Islet precursor cell (in vitro differentiated cells): ENCODE results near the gene PRSS33.

Experiments used
- DNase-seq: peaks from one replicate; pipeline ENCODE4 v3.0.0-alpha.2; 2018

PRSS33 gene

DNA sequence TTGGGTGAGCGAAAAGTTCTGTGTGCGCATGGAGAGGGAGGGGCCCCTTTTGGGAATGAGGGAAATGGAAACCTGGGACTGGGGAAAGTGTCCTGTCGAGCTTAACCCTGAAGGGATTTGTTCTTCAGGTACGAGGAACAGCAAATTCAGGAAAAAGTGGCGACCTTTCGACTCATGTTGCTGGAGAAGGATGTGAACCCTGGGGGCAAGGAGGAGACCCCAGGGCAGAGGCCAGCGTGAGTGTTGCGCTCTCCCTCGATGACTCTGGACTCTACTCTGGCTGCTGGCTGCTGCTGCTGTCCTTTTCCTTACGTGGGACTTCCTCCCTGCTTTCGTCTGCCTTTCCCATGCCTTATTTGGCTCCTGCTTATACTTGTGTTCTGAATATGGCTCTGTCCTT lies 30.0 kb downstream of the PRSS33 start:
- DNase-seq: no peak

DNA sequence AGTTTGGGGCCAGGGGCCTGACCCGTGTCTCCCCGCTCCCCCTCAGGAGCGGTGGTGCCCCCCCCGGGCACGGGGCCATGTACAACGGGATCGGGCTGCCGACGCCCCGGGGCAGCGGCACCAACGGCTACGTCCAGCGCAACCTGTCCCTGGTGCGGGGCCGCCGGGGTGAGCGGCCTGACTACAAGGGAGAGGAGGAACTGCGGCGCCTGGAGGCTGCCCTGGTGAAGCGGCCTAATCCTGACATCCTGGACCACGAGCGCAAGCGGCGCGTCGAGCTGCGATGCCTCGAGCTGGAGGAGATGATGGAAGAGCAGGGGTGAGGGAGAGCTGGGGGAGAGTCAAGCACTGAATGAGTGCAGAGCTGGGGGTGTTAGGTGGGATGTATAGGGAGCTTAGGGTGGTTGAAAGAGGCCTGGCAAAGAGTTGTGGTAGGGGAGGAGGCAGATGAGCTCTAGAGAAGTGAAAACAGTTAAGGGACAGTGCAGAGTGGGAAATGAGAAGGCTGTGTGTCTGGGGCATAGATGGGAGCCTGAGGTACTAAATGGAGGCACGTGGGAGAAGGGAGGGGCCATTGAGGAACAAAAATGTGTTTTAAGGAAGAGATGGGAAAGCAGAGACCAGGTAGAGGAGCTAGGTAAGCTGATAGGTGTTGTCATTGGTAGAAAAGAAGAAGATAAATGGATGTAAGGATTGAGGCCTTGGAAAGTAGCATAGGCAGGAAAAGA lies 30.9 kb downstream of the PRSS33 start:
- DNase-seq: no peak

DNA sequence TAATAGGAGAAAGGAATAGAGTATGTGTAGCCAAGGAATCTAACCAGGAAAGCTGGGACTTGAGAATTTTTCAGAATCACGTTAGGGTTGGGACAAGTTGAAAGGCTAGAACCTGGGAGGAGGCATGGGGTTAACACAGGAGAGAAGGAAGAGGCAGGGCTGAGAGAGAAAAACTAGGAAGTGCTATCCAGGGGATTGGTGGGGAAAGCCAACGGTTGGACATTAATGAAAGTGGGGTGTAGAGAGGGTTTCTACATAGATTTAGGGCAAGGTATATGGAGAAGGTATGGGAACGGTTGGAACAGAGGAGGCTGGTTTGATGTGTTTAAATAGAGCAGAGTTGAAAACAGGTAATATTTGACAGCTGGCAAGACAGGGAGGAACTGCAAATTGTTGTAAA lies 32.2 kb downstream of the PRSS33 start:
- no peak for DNase-seq

DNA sequence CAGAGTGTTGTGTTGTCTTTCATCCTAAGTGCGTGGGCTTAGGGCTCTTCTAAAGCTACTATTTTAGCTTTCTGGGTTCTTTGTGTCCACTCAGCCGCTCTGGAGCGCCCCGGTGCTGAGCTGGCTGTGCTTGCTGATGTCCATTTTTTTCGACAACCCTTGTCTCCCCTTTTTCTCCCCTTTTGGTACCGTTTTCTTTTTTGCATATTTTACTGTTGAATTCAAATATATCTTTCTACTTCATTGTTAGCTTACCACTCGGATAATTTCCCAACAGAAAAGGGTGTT lies 33.7 kb downstream of the PRSS33 start:
- no peak for DNase-seq

DNA sequence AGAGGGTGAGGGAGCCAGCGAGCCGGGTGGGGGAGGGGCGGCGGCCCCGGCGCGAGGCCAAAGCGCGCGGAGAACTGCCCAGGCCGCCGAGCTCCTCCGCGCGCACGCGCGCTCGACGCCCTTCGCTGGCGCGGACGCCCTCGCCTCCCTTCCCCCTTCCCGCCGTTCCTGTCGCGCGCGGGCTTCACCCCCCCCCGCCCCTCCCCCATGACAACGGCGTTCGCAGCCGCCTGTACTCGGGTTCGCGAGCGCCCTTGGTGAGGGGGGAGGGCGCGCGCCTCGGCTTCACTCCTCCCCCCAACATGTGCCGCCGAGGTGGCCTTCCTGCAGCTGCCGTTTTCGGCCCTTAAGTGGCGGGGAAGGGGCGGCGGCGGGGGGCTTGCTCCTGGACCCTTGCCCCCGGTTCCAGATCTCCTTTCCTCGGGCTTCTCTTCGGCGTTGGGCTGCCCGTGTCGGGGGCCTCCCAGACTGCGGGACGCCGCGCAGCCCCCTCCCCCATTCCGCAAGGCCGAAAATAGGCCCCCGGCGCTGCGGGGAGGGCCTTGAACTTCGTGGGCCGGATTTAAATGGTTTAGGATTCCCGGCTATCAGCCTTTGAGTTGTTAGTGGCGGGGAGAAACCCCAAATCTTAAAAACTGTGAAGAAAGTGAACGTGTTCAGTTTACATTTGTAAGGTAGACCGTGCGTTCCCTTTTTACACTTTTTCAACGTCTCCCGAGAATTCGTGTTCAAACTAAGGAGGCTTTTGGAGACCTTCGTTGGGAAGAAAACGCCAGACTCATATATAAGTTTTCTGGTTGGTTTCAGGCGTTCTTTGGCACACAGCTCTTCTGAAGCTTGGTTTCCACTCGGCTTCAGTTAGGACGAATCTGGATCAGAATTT lies 34.3 kb downstream of the PRSS33 start:
- no peak for DNase-seq

DNA sequence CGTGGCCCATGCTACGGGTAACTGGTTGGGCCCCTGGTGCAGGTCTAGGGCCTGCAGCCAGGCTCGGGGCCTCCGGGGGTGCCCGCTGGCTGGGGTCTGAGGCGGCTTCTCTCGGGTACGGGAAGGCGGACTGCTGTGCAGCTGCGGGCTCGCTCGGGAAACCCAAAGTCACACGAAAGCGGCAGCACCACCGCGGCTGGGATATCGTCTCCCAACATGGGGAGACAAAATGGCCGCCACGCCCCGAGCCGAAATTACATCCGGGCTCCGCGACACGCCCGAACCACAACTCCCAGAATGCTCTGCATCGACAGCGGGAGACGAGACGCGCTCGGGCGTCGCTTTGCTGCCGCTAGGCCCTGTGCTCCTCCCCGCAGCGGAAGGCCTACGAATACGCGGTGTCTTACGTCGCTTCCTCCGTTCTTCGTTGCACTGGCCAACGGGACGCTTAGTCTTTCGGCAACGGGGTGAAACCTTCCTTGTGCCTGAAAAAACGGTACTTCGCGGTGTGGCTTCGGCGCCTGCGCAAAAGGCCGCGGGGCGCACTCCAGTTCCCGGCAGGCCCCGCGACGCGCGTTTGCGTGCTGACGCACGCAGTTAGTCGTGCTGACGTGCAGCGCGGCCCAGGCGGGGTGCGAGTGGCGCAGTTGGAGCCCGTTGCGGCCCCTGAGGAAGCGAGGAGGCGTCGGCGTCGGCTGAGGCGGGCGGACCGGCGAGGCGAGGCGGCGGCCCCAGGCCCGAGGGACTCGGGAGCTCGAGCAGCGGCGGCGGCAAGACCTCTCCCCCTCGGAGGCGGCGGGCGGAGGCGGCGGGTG lies 35.1 kb downstream of the PRSS33 start, which contains the start of gene SRRM2:
TSS of gene SRRM2 (plus strand) at position 604 of the 815 bp plus-strand sequence. CDS start 3,727 bp downstream, outside the sequence.
- peak; percentile 97 for DNase-seq

DNA sequence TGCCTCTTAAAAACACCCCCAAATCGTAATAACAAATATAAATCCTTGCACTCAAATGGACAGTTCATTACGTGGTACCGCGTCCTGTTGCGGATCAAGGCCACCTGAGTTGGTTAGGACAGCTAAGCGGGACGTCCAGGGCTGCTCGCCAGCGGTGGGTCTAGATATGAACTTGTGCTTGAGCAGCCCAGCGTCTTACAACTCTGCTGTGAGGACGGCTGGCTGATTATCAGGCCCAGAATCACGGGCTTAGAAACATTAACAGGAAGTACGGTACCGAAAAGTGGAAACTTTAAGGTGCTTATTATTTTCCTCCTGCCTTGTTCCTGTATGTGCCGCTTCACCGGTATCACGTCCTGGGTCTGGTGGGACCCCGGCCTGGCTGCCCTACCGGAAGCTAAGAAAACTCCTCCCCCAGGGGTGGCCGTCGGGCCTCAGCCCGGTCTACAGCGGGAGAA lies 35.8 kb downstream of the PRSS33 start:
- DNase-seq: no peak

DNA sequence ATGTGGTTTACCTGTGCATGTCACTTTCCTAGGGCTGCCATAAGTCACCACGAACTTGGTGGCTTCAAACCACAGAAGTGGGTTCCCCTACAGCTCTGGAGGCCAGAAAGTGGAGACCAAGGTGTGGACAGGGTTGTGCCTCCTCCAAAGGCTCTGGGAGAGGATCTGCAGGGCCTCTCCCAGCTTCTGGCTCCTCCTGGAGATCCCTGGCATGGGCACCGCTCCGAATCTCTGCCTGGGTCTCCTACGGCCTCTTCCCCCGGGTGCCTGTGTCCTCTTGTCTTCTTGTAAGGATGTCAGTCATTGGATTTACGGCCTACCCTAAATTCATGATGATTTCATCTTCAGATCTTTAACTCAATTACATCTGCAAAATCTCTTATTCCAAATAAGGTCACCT lies 37.4 kb downstream of the PRSS33 start:
- no peak for DNase-seq

DNA sequence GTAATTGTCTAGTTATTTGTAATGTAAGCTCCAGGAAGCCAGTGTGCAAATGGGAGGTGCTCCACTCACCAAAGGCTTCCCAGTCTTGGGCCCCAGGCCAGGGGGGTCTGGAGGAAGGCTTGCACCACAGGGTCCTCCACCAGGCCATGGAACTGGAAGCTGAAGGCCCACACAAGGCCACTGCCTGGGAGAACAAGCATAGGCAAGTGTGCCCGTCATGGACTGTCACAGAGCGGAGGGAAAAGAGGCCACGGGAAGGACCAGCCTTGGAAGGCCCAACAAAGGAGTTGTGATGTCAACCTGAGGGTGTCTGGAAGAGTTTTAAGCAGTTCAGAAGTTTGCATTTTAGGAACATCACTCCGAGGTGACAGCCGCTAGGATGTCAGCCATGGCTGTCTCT lies 37.9 kb downstream of the PRSS33 start:
- DNase-seq: no peak

DNA sequence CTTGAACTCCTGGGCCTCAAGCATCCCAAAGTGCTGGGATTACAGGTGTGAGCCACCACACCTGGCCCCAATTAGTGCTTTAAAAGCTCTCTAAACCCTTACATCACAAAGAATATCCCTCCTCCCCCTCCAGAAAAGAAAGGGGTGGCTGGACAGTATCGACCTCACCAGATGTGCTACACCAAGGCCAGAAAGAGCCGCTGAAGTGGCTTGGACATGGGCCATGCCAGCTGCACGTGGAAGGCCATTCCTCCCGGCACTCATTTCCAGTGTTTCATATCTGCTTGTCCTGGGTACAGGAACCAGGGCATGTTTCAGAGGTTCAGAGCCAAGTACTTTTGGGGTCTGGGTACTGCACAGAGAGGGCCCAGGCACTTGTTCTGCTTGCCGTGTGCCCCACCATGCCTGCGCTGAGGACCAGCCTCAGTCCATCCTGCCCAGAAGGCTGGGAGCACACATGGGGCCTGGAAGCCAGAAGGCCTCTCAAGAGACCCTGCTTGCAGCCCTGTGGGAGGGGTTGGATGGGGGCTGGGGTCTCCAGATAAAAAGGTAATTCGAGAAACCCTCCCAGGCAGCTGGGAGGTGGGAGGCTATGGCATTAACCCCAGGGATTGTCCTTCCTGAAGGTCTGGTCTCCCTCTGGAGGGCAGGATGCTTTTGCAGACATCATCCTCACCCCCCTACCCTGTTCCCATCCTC lies 38.5 kb downstream of the PRSS33 start:
- peak; percentile 43 for DNase-seq

DNA sequence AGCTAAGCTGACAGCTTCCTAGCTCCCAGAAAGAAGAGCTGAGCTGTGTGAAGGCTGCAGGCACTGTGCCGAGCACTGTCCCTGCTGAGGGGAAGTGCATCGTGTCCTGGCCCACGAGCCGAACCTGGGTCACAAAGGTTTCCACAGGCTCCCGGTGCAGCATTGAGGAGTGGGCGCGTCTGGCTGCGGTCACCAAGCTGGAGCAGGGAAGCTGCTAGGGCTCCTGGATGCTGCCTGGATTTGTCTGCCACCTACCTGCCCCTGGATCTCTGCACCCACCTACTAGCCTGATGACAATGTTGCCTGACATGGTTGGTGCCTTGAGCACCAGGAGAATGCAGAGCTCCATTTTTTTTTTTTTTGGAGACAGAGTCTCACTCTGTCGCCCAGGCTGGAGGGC lies 41.4 kb downstream of the PRSS33 start:
- DNase-seq: peak; percentile 48

DNA sequence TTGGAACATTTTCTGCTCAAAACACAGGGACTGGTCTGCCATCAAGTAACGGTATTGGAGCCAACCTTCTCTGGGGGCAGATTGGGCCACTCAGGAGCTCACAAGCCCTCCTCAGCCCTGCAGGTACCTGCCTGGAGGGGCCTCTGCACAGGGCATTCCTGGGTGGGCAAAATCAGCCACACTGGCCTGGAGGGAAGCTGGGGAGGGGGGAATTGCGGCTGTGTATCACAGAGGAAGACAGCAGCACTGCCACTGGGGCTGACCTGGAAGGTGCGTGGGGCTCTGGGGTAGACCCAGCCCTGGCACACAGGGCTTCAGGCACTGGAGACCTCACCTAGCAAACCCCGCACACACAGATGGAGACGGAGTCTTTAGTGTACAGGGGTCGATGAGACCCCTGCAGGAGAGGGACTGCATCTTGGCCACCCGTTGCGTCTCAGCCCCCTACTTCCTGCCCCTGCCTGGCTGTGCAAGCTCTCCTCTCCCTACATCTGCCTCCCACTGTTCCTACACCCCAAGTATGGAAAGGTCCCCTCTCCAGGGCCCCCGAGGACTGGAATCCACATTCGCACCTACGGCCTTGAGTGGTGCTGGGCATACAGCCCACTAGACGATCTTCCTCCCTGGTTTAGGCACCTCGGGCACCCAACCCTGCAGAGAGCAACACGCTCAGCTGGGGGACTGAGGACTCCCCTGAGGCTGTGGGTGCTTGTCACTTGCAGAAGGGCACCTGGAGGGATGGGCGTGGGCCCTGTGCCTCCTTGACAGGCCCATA lies 42.1 kb downstream of the PRSS33 start:
- no peak for DNase-seq

DNA sequence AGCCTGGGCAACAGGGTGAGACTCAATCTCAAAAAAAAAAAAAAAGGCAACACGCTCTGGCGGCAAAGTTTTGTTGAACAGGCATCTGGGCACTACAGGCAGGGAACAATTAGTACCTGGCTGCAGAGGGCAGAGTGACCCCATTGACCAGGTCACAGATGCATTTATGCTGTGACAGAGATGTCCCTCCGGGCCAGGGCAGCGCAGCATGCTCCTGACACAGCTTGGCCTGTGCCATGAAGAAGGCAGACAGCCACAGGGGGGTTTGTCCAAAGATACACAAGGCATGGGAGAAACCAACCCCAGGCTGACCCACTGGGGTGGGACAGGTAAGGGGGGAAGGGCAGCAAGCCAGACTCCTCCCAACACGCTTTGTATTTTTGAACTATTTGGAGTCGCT lies 42.6 kb downstream of the PRSS33 start:
- peak; percentile 43 for DNase-seq

DNA sequence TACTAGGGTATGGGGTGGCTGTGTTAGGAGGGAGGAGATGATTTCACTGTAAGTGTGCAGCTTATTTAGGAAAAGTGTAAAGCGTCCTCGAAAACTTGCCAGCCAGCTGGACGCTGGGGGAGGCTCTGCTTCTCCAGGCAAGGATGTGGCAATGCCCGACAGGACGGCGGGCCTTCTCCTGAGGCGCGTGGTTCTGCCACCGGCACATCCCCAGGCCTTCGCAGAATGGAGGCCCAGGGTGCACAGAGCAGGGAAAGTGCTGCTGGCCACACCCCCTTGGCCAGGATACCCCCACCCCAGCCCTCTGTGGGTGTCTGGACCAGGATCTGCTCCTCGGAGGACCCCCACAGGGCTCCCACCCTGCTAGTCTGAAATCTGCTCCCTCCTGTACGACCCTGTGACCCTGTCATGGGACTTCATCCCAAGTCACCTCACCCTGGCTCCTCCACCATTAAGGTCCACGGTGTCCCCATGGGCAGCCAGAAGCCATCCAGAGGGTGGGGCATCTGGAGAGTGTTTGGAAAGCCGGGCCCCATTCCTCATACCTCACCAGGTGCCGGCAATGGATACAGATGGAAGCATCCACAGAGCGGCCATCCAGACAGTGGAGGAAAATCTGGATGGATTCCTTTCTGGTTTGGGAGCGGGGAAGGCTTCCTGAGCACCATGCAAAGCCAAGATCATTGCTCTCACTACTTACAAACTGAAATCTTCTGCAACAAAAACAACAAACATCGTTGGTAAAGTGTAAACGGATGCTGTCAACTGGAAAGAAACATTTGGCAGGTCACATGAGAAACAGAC lies 44.2 kb downstream of the PRSS33 start:
- DNase-seq: no peak

DNA sequence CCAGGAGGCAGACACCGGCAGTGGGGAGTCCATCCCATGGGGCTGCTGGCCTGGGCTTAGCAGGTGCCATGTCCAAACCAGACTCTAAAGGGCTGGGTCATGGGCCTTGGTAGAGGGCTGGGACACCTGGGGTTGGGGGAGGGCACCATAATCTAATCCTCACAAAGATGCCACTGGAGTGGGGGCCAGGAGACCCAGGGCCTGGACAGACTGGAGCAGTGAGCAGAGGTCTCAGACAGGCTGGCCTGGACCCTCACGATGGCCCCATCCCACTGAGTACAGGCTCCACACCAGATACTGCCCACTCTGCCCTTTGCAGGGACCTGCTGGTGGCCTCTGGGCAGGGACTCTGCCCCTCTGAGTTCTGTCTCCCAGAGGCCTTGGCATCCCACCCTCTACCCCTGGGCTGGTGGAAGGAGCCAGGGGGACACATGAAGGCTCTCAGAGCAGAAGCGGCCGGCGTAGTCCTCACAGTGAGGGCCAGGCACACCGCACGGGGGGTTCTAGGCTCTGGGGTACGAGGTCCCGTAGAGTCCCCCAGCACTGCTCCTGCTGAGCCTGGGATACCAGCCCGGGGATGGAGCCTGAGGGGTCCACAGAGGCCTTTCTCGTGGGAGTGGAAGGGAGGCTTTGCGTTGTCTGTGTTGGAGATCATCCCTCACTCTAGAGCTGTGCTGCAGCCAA lies 44.9 kb downstream of the PRSS33 start:
- no peak for DNase-seq

DNA sequence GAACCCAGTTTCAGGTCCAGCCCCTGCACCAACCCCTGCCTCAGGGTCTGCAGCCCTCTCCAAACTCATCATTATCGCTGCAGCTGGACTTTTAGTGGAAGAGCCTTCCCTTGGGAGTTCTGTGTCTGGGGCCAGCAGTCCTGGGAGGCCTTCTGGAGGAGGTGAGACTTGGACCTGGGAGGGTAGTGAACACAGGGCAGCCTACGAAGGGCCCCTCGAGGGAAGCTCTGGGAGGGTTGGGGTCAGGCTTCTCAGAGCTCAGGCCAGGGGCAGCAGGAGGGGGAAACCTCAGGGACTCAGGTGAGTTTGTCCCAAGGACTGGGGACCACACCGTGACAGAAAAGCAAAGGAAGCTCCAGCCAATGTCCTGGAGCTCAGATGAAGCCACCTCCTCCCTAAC lies 46.2 kb downstream of the PRSS33 start:
- DNase-seq: no peak

DNA sequence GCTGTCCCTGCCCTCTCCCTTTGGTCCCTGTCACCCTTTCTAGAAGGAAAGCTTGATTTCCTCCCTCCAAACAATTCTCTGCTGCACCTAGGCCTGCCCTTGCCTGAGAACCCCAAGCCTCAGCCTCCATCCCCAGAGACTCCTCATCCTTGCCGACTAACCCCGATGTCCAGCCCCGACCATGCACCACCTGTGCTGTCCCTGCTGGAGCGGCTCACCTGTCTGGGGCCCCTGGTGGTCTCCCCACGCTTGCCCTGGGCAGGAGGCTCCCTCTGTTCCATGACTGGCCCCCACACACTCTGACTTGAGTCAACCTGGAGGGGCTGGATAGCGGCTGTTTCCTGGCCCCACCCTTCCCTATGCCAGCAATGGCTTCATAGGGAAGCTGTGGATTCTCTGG lies 46.9 kb downstream of the PRSS33 start:
- no peak for DNase-seq

DNA sequence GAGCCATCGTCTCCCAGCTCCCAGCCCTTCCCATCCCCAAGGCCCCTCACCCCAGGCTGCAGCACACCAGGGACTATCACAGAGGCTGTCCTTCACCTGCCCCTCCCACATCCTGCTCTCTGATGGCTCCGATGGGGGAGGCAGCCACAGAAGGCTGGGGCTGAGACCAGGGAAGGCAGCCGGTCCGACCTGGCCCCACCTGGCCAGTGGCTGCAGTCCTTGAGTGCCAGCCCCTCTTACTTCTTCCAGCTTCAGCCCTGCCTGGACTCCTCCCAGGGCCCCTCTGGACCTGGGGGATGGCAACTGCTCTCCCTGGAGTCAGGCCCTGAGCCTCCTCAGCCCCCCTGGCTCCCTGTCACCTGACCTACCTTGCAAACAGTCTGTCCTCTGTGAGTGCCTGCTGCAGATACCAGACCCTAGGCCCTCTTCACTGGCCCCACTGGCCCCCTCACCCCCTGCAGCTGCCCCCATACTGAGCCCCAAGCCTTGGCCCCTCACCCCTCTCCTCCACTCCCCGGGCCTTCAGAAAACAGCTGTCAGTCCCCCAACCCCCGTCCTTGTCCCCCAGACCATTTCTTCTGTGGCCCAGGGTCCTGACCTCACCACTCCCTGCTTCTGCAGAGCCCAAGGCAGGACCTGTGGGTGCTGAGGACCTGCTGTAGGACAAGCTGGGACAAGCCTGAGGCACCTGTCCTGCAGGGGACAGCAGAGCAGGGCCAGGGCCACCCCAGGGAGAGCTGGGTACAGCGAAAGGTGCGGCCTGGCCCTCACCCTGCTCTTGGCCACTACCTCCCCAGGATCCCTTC lies 47.5 kb downstream of the PRSS33 start:
- peak; percentile 68 for DNase-seq

DNA sequence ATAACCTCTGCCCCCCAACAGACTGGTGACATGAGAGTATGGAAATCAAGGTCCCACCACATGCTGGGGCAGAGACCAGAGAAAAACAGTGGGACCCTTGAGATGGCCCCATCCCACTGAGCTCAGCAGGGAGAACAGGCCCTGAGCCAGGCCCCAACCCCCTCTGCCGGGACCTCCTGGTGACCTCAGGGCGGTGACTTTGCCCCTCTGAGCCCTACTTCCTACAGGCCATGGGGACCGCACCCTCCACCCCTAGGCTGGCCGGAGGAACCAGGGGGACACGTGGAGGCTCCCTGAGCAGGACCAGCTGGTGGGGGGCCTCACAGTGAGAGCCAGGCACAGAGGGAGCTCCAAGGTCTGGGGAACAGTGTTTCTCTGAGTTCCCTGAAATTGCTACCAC lies 48.7 kb downstream of the PRSS33 start:
- peak; percentile 47 for DNase-seq
